Mesendoderm (in vitro differentiated cells): Measurements from ENCODE around the gene DENND1A.
"Not testable (repeated sequence)": the region's sequence is repeated elsewhere in the genome, so short reads cannot be mapped to it uniquely, and the experiment has no call there.

Source experiments
- DNase-seq: peaks from one replicate; pipeline ENCODE4 v3.0.0; 2013
- H2AK5ac ChIP-seq: 2 replicates; pipeline ENCODE4 v1.6.1; 2013; ENCODE audit warnings: low read length, inconsistent platforms
- H2BK120ac ChIP-seq: 2 replicates; pipeline ENCODE4 v1.6.1; 2013; ENCODE audit warnings: low read depth, mild to moderate bottlenecking, low read length, moderate library complexity, mixed read lengths
- H2BK15ac ChIP-seq: replicated peaks from 2 replicates; pipeline ENCODE4 v1.6.1; 2013; ENCODE audit warnings: low read depth, mild to moderate bottlenecking, moderate library complexity
- H2BK5ac ChIP-seq: 2 replicates; pipeline ENCODE4 v1.6.1; 2013; ENCODE audit warnings: low read length, inconsistent platforms
- H3K18ac ChIP-seq: 2 replicates; pipeline ENCODE4 v1.6.1; 2013; ENCODE audit warnings: mild to moderate bottlenecking, low read length, mixed read lengths
- H3K23ac ChIP-seq: one replicate; pipeline ENCODE4 v1.6.1; 2013; ENCODE audit warnings: low read length
- H3K27ac ChIP-seq: 2 replicates; pipeline ENCODE4 v1.5.1; 2013; ENCODE audit warnings: low read depth, mild to moderate bottlenecking, inconsistent platforms, low read length, moderate library complexity
- H3K27me3 ChIP-seq: 2 replicates; pipeline ENCODE4 v1.6.1; 2013; ENCODE audit warnings: low read length, control low read depth, mild to moderate bottlenecking, inconsistent platforms; ENCODE audit not compliant: insufficient read depth, poor library complexity
- H3K36me3 ChIP-seq: 2 replicates; pipeline ENCODE4 v1.6.1; 2013; ENCODE audit warnings: low read length, inconsistent platforms; ENCODE audit not compliant: control insufficient read depth, insufficient read depth
- H3K4ac ChIP-seq: one replicate; pipeline ENCODE4 v1.6.1; 2013; ENCODE audit warnings: low read depth, mild to moderate bottlenecking, low read length, moderate library complexity
- H3K4me1 ChIP-seq: 2 replicates; pipeline ENCODE4 v1.6.1; 2013; ENCODE audit warnings: low read depth, low read length, inconsistent platforms; ENCODE audit not compliant: control insufficient read depth
- H3K4me2 ChIP-seq: 2 replicates; pipeline ENCODE4 v1.6.1; 2013; ENCODE audit warnings: low read length
- H3K4me3 ChIP-seq: 2 replicates; pipeline ENCODE4 v1.5.1; 2013; ENCODE audit warnings: mild to moderate bottlenecking, low read length
- H3K56ac ChIP-seq: one replicate; pipeline ENCODE4 v1.6.1; 2013; ENCODE audit warnings: low read length
- H3K79me1 ChIP-seq: 2 replicates; pipeline ENCODE4 v1.6.1; 2013; ENCODE audit warnings: low read length, inconsistent platforms
- H3K79me2 ChIP-seq: 2 replicates; pipeline ENCODE4 v1.6.1; 2013; ENCODE audit warnings: mild to moderate bottlenecking, low read length; ENCODE audit not compliant: control insufficient read depth, insufficient read depth
- H3K9ac ChIP-seq: 2 replicates; pipeline ENCODE4 v1.6.1; 2013; ENCODE audit warnings: low read length, inconsistent platforms
- H4K5ac ChIP-seq: one replicate; pipeline ENCODE4 v1.6.1; 2013; ENCODE audit warnings: low read length
- H4K8ac ChIP-seq: one replicate; pipeline ENCODE4 v1.6.1; 2013; ENCODE audit warnings: low read depth, mild to moderate bottlenecking, control low read depth, low read length, moderate library complexity
- WGBS: extraction: QIAGEN DNeasy Blood & Tissue Kit; methylation state at CpG from one replicate; pipeline ENCODE4 v1.1.7; 2013; ENCODE audit warnings: low lambda C conversion rate, missing lambda C conversion rate; ENCODE audit not compliant: insufficient coverage; ENCODE audit errors: extremely low coverage; 5-methylcytosine and 5-hydroxymethylcytosine counted together

DENND1A gene

DNA sequence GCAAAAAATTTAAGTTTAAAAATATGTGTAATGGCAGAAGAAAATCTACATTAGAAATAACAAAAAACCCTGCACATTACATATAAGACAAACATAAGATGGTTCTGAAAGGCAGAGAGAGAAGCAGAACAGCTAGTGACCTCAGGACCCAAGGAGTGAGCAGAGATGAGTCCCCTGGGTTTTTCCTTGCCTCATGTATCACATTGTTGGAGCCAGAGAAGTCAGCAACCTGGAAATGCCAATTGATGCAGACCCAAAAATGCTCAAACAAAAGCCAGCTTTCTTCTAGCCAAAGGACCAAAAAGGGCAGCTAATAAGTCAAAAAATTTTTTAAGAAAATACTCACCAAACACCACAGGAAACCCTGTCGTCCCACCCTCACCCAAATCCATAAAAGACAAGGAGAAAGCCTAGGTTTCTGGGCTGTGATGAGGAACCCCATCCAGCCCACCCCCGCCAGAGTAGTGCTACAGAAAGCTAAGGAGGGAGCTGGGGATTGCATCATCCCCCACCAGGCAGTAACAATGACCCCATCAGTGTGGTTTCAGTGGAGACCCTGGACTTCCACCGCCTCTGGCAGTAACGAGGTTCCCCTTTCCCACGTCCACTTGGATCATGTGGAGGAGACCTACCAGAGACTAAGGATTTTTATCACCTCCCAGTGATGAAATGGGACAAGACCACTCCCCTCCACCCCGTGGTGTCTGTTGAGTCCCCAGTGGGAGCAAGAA, 17.6 kb downstream of the DENND1A start:
- H4K8ac ChIP-seq, result no peak overlapping the region
- no peak overlapping the region for H3K9ac ChIP-seq
- no peaks in the 10 kb centered on the region for H3K79me2 ChIP-seq
- no peaks in the 10 kb centered on the region for H3K27me3 ChIP-seq
- H3K56ac ChIP-seq, result no peak overlapping the region
- H3K79me1 ChIP-seq, result no peaks in the 10 kb centered on the region
- no peak for DNase-seq
- H3K4me2 ChIP-seq, result no peak overlapping the region
- H3K23ac ChIP-seq, result no peak overlapping the region
- no peaks in the 10 kb centered on the region for H3K36me3 ChIP-seq
- no peak overlapping the region for H2BK15ac ChIP-seq
- no peaks in the 10 kb centered on the region for H3K4me1 ChIP-seq
- no peak overlapping the region for H3K4me3 ChIP-seq
- H2AK5ac ChIP-seq, result no peak overlapping the region
- H4K5ac ChIP-seq, result no peak overlapping the region
- H2BK5ac ChIP-seq, result no peak overlapping the region
- no CpG with 5 or more reads among the region's 6 CpGs for whole genome bisulfite sequencing
- H3K4ac ChIP-seq, result peak overlapping the region; percentile 17
- H2BK120ac ChIP-seq, result no peak overlapping the region
- H3K27ac ChIP-seq, result no peak overlapping the region
- H3K18ac ChIP-seq, result no peak overlapping the region

DNA sequence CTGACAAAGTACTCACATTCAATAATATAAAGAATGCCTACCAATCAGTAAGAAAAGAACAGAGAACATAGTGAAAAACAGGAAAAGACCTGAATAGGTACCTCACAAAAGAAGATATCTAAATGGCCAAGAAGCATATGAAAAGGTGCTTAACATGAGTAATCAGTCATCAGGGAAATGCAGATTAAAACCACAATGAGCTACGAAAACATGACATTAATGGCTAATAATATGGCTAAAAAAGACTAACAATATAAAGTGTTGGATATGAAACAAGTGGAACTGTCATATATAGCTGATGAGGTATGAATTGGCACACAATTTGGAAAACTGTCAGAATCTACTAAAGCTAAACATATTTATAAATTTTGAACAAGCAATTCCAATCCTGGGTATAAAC, 18.9 kb downstream of the DENND1A start:
- H3K4me1 ChIP-seq, result no peaks in the 10 kb centered on the region
- H2BK5ac ChIP-seq, result no peak overlapping the region
- H3K79me2 ChIP-seq, result no peaks in the 10 kb centered on the region
- no peak overlapping the region for H3K18ac ChIP-seq
- no peak overlapping the region for H3K4me3 ChIP-seq
- no peak for DNase-seq
- H3K27ac ChIP-seq, result no peak overlapping the region
- no peak overlapping the region for H3K9ac ChIP-seq
- H3K23ac ChIP-seq, result no peak overlapping the region
- no peak overlapping the region for H4K5ac ChIP-seq
- WGBS, result no CpG with 5 or more reads among the region's 1 CpG
- no peak overlapping the region for H2BK15ac ChIP-seq
- no peaks in the 10 kb centered on the region for H3K79me1 ChIP-seq
- H3K4ac ChIP-seq, result no peak overlapping the region
- H3K56ac ChIP-seq, result no peak overlapping the region
- no peak overlapping the region for H4K8ac ChIP-seq
- H3K27me3 ChIP-seq, result no peaks in the 10 kb centered on the region
- no peak overlapping the region for H3K4me2 ChIP-seq
- no peak overlapping the region for H2BK120ac ChIP-seq
- H3K36me3 ChIP-seq, result no peaks in the 10 kb centered on the region
- H2AK5ac ChIP-seq, result no peak overlapping the region

DNA sequence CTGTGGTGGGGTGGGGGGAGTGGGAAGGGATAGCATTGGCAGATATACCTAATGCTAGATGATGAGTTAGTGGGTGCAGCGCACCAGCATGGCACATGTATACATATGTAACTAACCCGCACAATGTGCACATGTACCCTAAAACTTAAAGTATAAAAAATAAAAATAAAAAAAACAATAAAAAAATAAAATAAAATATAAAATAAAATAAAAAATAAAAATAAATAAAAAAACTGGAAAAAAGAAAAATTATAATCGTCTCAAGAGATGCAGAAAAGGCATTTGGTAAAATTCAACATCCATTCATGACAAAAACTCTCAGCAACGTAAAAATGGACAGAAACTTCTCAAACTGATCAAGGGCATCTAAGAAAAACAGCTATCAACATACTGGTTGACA, 20.7 kb downstream of the DENND1A start:
- no CpG with 5 or more reads among the region's 4 CpGs for WGBS
- H3K4me2 ChIP-seq, H3K36me3 ChIP-seq, H4K5ac ChIP-seq, DNase-seq, H3K27me3 ChIP-seq, H3K23ac ChIP-seq, H2BK120ac ChIP-seq, H3K9ac ChIP-seq, H2BK15ac ChIP-seq, H4K8ac ChIP-seq, H3K4ac ChIP-seq, H3K27ac ChIP-seq, H3K4me3 ChIP-seq, H2AK5ac ChIP-seq, H2BK5ac ChIP-seq, H3K79me1 ChIP-seq, H3K4me1 ChIP-seq, H3K56ac ChIP-seq, H3K79me2 ChIP-seq, H3K18ac ChIP-seq: not testable (repeated sequence)

DNA sequence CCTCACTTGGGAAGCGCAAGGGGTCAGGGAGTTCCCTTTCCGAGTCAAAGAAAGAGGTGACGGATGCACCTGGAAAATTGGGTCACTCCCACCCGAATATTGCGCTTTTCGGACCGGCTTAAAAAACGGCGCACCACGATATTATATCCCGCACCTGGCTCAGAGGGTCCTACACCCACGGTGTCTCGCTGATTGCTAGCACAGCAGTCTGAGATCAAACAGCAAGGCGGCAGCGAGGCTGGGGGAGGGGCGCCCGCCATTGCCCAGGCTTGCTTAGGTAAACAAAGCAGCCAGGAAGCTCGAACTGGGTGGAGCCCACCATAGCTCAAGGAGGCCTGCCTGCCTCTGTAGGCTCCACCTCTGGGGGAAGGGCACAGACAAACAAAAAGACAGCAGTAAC, 26.4 kb downstream of the DENND1A start:
- not testable (repeated sequence) for H3K23ac ChIP-seq, H2BK5ac ChIP-seq, H3K9ac ChIP-seq, H3K4me2 ChIP-seq, H3K79me2 ChIP-seq, DNase-seq, H3K79me1 ChIP-seq, H3K18ac ChIP-seq, H3K56ac ChIP-seq, H3K4me3 ChIP-seq, H3K36me3 ChIP-seq, H3K4me1 ChIP-seq, H4K8ac ChIP-seq, H3K4ac ChIP-seq, H3K27ac ChIP-seq, H2BK120ac ChIP-seq, H2BK15ac ChIP-seq, H4K5ac ChIP-seq, H2AK5ac ChIP-seq, H3K27me3 ChIP-seq
- no CpG with 5 or more reads among the region's 18 CpGs for WGBS

DNA sequence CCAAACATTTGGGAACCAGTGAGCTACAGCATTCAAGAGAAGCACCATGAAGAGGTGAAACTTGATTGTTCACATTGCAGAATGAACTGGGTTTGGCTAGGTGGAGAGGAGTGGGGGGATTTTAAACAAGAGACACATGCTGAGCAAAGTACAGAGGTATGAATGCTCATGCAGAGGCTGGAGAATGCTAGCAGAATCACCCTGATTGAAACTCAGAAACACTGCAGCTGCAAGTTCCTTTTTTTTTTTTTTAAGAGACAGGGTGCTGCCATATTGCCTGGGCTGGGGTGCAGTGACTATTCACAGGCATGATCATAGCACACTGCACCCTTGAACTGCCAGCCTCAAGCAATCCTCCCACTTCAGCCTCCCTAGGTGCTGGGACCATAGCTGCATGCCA, 35.1 kb downstream of the DENND1A start:
- H3K9ac ChIP-seq, result no peak overlapping the region
- H3K79me1 ChIP-seq, result no peaks in the 10 kb centered on the region
- no peak overlapping the region for H2BK120ac ChIP-seq
- no peaks in the 10 kb centered on the region for H3K36me3 ChIP-seq
- no peak overlapping the region for H2BK15ac ChIP-seq
- no peak overlapping the region for H3K18ac ChIP-seq
- H3K4me3 ChIP-seq, result no peak overlapping the region
- no peak overlapping the region for H3K4me2 ChIP-seq
- H2AK5ac ChIP-seq, result no peak overlapping the region
- peaks cover 3% of the 10 kb centered on the region for H3K4me1 ChIP-seq
- H2BK5ac ChIP-seq, result no peak overlapping the region
- no peak for DNase-seq
- H4K8ac ChIP-seq, result no peak overlapping the region
- H3K79me2 ChIP-seq, result no peaks in the 10 kb centered on the region
- no peak overlapping the region for H4K5ac ChIP-seq
- H3K56ac ChIP-seq, result no peak overlapping the region
- no peak overlapping the region for H3K4ac ChIP-seq
- no peak overlapping the region for H3K23ac ChIP-seq
- no peak overlapping the region for H3K27ac ChIP-seq
- no peaks in the 10 kb centered on the region for H3K27me3 ChIP-seq

DNA sequence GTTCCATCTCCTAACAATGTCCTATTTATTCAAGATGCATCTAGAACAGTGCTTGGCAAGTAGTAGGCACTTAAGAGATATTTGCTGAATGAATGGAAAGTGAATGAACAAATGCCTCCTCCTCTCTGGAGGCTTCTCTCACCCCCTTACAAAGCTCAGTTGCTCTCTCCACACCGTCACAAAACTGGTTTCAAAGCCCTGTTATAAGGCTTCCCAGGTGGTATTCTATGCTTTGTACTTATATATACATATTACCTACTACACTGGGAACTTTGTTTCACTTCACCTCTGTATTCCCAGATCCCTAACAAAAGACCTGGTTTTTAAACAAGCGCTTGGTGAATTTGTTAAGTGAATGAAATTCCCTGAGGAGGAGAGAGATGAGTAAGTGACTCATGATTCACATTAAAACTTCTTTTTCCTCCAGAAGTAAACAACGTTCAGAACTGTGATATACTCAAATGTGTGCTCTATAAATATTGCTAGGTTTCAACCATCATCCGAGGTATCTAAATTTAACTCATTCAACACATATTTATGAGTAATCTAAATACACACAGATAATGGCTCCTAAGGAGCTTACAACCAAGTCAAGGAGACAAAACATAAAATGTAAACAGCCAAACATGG, 36.0 kb downstream of the DENND1A start:
- Histone ChIP-seq H3K23ac (no peak overlapping the region), H2AK5ac (no peak overlapping the region), H3K4ac (no peak overlapping the region), H4K5ac (no peak overlapping the region), H3K27me3 (no peaks in the 10 kb centered on the region), H4K8ac (no peak overlapping the region), H2BK15ac (no peak overlapping the region), H3K18ac (no peak overlapping the region), H3K56ac (no peak overlapping the region), H3K36me3 (no peaks in the 10 kb centered on the region), H3K27ac (no peak overlapping the region), H3K79me1 (no peaks in the 10 kb centered on the region), H3K79me2 (no peaks in the 10 kb centered on the region), H3K4me3 (no peak overlapping the region), H2BK120ac (no peak overlapping the region), H3K4me2 (no peak overlapping the region), H3K4me1 (peaks cover 3% of the 10 kb centered on the region), H2BK5ac (no peak overlapping the region), H3K9ac (no peak overlapping the region)
- no CpG with 5 or more reads among the region's 4 CpGs for WGBS
- DNase-seq, result peak; percentile 25
